NOMO-1 (cell line): Measurements from ENCODE around the gene PTGFRN.

Source experiments
- DNase-seq, 2 experiments: peaks; one replicate each; lab custom pipeline; 2025; ENCODE audit not compliant: unreplicated experiment in 2 of 2; lab: John Stamatoyannopoulos, UW

PTGFRN gene

DNA sequence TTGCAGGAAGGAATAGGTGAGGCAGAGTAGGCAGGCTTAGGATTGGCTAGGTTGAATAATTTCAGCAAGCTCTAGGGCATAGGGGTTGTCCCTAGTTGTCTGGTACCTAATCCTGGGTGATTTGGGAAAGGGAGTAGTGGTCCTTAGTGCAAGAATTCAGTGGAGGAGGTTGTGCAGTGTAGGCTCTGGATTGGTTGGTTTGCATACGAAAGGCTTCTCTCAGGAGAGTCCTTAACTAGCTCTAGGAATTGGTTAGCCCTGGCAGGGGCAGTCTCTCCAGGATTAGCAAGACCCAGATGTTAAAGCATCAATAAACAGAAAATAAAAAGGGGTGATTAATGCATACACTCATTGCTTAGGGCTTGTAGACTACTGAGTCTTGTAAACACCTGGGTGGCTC, 82.2 kb downstream of the PTGFRN start:
- no peak for DNase-seq

DNA sequence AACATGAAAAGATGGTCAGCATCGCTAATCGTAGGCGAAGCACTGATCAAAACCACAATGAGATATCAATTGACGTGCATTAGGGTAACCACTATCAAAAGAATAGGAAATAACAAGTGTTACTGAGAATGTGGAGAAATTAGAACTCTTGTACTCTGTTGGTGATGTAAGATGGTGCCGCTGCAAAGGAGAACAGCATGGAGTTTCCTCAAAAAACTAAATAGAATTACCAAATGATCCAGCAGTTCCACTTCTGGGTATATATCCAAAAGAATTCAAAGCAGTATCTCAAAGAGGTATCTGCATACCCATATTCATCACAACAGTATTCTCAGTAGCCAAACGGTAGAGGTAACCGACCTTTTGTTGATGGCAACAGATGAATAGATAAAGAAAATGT, 83.6 kb downstream of the PTGFRN start:
- DNase-seq = no peak

DNA sequence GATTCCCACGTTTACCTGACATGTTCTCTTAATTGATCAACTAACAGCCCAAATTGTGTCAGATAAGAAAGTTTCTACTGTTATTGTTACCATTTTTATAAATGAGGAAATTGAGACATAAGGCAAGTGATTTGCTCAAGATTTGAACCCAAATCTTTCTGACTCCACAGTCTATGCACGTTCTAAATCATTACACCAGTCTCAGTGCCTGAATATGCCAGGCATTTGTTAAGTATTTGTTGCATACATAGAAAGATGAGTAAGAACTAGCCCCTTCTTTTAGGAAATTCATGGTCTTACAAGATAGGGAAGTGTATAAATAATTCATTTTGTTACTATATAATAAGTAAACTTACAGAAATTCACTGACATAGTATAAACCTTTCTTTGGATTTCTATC, 84.7 kb downstream of the PTGFRN start:
- DNase-seq = no peak

DNA sequence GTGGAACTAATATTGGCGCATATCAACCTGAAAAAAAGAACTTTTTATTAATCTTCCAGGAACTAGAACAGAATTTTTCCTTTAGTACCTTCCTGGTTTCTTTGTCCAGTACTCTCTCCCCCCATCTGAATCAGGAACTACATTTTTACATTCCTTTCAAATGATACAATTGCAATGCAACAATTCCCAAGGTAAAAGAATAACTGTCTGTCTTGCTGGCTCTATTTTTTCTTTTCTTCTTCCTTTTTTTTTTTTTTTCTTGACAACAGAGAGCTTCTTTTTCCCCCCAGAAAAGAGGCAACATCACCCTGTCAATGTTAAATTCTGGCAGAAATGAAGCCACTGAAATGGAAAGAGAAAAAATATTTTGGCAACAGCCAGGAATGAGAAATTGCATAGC, 87.3 kb downstream of the PTGFRN start:
- no peak for DNase-seq

DNA sequence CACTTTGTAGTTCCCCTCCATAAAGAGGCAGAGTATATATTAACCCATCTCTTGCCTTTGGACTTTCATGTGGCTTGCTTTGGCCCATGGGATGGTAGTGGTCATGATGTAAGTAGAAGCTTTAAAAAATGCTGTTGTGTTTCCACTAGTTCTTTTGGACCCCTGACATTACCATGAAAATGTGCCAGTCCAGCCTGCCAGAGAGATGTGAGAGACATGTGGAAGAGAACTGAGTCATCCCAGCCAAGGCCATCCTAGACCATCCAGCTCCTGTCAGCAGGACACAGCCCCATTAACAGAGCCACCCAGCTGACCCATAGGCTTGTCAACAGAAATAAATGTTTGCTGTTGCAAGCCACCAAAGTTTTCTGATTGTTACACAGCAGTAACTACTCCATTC, 87.9 kb downstream of the PTGFRN start:
- no peak for DNase-seq

DNA sequence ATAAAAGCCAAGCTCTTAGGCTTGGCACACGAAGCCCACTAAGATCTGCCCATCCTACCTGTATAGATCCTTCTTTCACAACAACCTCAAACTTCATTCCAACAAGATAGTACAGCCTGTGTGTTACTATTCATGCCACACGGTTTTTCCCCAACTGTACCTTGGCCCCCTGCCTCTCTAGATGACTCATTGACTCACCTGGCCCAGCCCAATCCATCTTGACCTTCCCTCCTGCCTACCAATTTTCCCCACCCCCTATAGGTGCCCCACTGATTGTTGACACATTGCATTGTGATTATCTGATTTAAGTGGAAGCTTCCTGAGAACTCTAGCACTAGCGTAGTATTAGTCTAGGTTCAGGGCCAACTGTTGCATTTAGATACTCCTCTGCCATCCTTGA, 89.9 kb downstream of the PTGFRN start:
- DNase-seq = no peak

DNA sequence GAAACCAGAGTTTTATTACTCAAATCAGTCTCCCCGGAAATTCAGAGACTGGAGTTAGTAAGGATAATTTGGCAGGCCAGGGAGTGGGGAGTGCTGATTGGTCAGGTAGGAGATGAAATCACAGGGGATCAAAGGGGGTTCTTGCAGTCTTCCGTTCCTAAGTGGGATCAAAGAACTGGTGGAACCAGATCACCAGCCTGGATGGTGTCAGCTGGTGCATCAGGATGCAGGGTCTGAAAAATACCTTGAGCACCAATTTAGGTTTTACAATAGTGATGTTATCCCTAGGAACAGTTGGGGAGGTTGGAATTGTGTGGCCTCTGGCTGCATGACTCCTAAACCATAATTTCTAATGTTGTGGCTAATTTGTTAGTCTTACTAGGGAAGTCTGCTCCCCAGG, 90.4 kb downstream of the PTGFRN start:
- no peak for DNase-seq

DNA sequence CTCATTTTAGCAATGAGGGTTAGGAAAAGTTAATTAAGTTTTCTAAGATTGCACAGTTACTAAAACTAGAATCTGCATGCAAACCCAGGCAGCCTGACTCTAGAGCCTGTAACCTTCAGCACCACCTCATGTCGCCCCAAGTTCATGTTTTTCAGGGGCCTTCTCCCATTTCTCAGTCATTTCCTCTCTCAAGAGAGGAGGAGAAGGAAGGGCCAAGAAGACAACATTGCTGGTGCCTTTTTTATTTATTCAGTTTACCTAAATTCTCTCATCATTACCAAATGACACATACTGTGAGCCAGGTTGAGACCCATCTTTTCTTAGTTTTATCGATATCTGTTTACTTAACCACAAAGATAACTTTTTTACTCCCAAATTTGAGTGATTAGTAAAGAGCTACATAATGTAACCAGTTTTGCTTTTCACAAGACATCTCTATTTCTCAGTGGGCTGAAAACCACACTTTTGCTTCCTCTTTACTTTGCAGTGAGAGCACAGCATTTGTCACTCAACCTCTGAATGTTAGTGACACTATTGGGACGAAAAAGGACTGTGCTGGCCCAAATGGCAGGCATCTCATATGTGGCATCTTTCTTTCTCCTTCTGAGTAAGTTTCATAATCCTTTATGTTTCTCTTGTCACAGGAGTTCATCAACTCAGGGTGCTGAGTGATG, 91.7 kb downstream of the PTGFRN start, which contains the start of gene CD101:
Gene CD101, plus strand, starts transcription at position 507 of the 674 bp plus-strand sequence. Its CDS starts 58 bp downstream, at position 565.
- peak; percentile 24 to 86 for DNase-seq

DNA sequence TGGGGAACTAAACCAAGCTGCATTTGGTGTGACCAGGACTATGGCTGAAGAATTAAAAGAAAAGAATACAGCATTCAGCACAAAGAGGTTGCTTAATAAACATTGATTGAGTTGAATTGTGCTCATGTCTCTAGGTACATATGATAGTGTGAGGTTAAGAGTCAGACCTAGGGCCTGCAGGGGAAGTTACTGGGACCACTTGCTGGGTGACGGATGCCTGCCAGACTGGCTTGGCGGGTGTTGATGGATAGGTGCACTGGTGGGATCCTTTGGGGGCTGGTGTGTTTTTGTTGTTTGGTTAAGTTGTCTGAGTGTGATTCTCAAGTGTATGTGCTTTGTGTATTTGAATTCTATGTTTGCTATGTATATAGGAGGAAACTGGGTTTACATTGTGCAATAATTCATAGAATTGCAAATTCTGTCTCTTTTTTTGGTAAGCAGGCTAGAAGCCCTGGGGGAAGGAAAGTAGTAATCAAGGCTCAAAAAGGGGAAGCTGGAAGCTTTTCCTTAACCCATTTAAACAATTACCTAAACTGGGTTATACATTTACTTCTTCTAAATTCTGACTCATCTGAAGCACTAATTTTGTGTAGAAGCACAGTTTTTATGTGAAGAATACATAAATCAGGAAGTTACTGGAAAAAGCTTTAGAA, 93.6 kb downstream of the PTGFRN start:
- peak; percentile 83 to 98 for DNase-seq

DNA sequence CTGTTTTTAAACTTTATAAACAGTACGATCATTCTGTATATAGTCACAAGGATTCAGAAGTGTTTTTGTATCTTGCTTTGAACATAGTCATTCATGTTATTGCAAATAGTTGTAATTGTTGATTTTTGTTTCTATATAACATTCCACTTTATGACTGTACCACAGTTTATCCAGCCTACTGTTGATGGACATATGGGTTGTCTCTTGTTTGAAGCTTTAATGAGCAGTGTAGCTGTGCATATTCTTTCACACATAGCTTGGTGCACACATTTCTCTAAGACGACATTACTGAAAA, 98.0 kb downstream of the PTGFRN start:
- DNase-seq = peak in 1 of 2 experiments; percentile 11

DNA sequence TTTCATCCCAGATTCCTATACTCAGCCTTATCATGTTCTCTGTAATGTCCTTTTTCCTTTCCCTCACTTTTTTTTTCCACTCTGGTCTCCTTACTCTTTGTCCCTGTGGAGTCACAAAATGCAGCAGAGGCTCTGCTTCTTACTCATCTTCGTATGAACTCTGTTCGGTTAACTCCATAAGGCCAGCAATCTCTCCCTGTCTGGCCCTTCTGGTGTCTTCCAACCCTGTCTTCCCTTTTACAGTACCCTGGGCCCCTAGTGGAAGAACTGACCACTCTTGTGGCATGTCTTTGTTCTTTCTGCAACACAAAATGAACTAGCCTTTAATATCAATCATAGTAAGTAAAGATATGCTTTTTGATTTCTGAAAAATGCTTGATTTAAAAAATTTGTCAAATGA, 98.9 kb downstream of the PTGFRN start:
- no peak for DNase-seq

DNA sequence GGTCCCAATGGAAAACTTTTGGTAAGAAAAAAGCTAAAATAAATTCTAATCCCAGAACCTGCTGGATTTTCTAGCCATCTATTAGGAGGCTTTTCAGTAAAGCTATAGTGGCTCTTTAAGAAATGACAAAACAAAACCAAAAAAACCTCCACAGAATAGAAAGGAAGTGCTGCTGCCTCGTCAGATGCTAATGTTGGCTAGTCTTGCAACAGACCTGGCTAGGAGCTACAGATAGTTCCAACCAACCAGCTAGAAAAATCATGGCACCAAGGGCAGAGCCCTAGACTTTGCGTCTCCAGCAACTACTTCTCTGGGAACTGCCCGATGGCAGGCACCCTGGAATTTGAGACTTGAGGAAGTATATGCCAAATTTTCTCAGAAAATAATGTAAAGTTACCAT, 99.4 kb downstream of the PTGFRN start:
- DNase-seq = peak; percentile 72 to 83

DNA sequence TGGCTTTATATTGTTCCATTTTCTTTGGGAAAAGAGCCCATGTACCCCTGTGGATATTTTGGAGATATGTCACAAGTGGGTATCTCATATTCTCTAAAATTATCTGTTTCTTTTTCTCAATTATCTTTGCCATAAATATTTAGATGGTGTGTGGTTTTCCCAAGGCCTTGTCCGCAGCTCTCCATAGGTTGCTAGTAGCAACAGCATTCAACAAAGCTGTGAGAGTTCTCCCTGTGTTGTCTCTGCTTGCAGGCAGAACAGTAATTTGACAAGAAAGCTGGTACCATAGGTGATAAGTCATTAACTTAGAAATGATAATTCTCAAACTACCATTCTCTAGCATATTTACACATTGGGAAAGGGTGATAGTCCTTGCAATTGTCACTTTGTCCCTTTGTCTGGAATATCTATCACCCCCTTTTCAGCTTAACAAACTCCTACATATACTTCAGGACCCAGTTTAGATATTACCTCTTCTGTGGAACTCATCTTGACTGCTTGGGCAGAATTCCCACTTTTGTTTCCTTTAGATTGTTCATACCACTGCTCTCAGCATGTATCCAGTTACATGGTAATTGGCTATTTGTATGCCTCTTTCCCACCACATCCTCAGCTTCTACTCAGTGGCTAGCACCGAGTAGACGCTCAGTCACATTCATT, 100.7 kb downstream of the PTGFRN start:
- DNase-seq = no peak

DNA sequence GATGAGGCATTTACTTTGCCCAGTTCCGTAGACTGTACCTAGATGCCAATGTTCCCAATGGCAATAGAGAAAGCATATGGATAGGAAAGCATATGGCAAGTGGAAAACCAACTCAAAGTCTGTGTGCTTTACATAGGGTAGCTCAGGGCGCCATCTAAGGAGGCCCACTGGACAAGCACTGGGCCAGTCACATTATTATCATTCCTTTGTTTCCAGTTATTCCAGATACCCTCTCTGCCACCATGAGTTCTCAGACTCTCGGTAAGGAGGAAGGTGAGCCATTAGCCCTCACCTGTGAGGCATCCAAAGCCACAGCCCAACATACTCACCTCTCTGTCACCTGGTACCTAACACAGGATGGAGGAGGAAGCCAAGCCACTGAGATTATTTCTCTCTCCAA, 101.6 kb downstream of the PTGFRN start:
- no peak for DNase-seq

DNA sequence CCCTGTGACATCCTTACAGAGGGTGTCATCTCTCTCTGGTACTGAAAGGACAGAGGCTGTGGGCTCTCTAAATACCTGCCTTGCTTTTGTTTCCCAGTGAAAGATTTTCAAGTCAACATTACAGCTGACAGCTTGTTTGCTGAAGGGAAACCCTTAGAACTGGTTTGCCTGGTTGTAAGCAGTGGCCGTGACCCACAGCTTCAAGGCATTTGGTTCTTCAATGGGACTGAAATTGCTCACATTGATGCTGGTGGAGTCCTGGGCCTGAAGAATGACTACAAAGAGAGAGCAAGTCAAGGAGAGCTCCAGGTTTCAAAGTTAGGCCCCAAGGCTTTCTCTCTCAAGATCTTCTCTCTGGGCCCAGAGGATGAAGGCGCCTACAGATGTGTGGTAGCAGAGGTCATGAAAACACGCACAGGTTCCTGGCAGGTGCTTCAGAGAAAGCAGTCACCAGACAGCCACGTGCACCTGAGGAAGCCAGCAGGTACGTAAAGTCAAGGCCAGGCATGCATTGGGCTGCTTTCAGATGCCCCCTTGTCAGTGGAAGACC, 103.7 kb downstream of the PTGFRN start:
- DNase-seq = no peak

DNA sequence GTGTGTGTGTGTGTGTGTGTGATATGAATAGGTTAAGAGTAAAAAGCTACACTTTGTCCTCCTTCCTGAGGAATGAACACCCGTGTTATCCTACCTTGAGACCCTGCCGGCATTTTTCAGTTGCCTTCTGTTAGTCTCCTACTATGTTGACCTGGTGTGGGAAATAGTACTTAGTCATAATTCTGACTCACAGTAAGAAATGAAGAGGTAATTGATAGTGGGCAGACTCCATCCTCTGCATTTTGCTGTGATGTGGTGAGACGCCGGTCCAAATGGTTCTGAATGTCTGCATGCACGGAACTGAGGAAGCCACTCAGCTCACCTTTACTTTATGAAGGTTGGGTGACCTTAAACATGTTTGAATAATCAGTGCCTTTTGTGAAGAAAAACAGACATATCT, 104.5 kb downstream of the PTGFRN start:
- no peak for DNase-seq

DNA sequence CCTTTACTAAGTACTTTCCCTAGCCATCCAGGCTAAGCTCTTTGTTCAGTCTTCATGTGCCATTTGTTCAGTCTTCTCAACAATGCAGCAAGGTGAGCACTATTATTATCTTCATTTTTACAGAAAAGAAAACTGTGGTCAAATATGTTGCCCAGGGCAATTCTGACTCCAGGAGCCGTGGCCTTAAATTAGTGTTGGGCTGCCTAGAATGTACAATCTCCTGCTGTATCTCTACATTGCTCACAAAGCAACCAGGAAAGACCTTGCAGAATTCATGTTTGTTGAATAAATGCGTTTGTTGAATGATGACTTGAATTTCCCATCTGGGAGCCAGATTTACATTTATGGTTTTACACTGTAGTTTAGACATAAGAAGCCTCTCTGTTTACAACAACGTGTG, 106.0 kb downstream of the PTGFRN start:
- no peak for DNase-seq

DNA sequence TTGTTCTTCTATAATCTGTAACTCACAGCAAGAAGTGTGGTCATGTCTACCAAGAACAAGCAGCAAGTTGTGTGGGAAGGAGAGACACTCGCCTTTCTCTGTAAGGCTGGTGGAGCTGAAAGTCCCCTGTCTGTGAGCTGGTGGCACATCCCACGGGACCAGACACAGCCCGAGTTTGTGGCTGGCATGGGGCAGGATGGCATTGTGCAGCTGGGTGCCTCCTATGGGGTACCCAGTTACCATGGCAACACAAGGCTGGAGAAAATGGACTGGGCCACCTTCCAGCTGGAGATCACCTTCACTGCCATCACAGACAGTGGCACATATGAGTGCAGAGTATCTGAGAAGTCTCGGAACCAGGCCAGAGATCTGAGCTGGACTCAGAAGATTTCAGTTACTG, 107.3 kb downstream of the PTGFRN start:
- DNase-seq = no peak

DNA sequence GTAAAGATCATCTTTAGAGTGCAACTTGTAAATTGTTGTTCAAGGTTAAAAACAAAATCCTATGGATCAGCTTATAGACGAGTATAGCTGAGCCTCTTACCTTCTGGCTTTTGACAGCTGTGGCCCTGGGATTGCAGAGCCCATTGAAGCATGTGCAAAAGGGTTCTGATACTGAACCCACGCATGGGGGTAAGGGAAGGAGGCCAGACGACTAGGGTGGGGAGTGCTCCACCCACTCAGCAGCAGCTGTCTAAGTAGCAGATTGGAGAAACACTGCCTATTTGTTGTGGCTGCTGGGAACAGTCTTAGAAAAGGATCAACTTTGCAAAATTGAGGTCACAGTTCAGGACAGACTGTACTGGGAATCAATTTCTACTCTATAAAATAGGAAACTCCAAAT, 107.9 kb downstream of the PTGFRN start:
- no peak for DNase-seq

DNA sequence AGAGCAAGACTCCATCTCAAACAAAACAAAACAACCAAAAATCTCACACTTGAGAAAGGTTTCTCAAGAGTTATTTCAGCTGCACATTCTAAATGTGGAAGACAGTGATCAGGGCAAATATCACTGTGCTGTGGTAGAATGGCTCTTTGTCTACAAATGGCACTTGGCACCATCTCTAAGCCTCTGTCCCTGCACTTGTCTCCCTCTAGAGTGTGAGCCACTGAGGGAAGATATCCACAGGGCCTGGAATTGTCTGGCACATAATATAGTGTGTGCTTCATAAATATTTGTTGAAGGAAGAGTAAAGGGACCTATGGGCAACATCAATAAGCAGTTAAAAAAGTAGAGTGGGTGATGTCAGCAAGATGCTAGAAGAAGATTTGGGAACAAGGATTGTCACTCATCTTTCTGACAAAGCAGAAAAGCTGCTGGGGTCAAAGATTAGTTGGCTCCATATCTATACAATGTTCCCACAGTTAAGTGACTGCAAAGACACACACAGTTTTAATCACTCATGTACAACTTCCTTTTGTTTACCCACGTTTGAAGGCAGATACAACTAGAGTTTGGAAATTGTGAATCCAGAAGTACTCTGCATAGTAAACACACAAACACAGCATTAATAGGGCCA, 110.9 kb downstream of the PTGFRN start:
- DNase-seq = no peak

DNA sequence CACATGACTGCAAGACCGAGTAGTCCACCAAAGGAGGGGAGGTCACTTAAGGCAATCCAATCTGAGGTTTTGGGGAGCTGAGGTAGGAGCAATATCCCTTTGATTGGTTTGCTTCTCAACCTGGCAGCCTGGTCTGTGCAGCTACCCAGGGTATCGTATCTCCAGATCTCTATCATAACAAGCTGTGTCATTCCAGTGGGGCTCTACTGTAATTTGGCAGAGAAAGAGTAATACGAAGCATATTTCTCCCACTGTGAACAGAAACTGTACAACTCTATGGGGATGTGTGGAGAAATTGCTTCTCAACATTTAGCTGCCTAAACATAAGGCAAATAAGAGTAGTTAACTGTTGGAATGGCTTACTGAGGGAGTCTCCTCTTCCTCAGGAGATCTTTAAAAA, 112.4 kb downstream of the PTGFRN start:
- DNase-seq = no peak

DNA sequence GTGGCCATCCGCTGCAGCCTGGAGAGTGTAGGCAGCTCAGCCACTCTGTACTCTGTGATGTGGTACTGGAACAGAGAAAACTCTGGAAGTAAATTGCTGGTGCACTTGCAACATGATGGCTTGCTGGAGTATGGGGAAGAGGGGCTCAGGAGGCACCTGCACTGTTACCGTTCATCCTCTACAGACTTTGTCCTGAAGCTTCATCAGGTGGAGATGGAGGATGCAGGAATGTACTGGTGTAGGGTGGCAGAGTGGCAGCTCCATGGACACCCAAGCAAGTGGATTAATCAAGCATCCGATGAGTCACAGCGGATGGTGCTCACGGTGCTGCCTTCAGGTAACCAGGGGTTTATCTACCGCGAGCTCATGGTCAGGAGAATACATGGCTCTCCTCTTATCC, 115.9 kb downstream of the PTGFRN start:
- DNase-seq = no peak
